Measurements from ENCODE around the gene C12orf54. TPM values are rescaled to one million over a fixed set of nuclear protein-coding genes. Genes with fewer than 3 reads are reported as not detected.
"Not testable (repeated sequence)": the region's sequence is repeated elsewhere in the genome, so short reads cannot be mapped to it uniquely, and the experiment has no call there.

Gene C12orf54
- total and polyA plus RNA-seq, 2 of the 8 experiments (the other 6 are each of a cell fraction or from before 2014, with no cell fraction given), result not detected

DNA sequence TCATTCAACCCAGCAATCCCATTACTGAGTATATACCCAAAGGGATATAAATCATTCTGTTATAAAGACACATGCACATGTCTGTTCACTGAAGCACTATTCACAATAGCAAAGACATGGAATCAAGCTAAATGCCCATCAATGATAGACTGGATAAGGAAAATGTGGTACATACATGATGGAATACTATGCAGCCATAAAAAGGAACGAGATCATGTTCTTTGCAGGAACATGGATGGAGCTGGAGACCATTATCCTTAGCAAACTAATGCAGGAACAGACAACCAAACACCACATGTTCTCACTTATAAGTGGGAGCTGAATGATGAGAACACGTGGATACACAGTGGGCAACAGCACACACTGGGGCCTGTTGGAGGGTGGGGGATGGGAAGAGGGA is 29.3 kb upstream of the C12orf54 start:
- H3K9ac ChIP-seq (replicated peaks in 1 of 4; ENCODE audit: extremely low read depth in 1 of 4, low read depth in 3 of 4, low read length in 3 of 4); H2BK120ac ChIP-seq (replicated peaks; ENCODE audit: low read depth, low read length); H3K36me3 ChIP-seq (ENCODE audit: control insufficient read depth in 2 of 4, insufficient read depth in 4 of 4, low read length in 3 of 4); H3K9me3 ChIP-seq (ENCODE audit: insufficient read depth in 2 of 2, low read depth in 1 of 2, low read length in 1 of 2); H3K23me2 ChIP-seq (ENCODE audit: low read depth, low read length); H3K79me2 ChIP-seq (ENCODE audit: control insufficient read depth in 1 of 2, insufficient read depth in 2 of 2, low read length in 2 of 2); H4K8ac ChIP-seq (ENCODE audit: extremely low read depth, insufficient read depth, low read length); DNase-seq (ENCODE audit: low read depth in 1 of 2, low spot score in 2 of 2); H3K56ac ChIP-seq (replicated peaks; ENCODE audit: insufficient read length, low read depth, low read length); H3K4me2 ChIP-seq (ENCODE audit: insufficient read depth in 1 of 2, low read depth in 2 of 2, low read length in 2 of 2); H3K18ac ChIP-seq (ENCODE audit: extremely low read depth, low read length); H2BK20ac ChIP-seq (ENCODE audit: low read length); H3K4ac ChIP-seq (replicated peaks; ENCODE audit: insufficient read length, low read depth, low read length); POLR2A ChIA-PET (ENCODE audit: partially characterized antibody); H2AK5ac ChIP-seq (ENCODE audit: low read depth, low read length); FAIRE-seq; H3K27ac ChIP-seq (ENCODE audit: low read depth, low read length); H3K23ac ChIP-seq (ENCODE audit: insufficient read length); H4K91ac ChIP-seq (replicated peaks; ENCODE audit: insufficient read length, low read length); H2BK5ac ChIP-seq (ENCODE audit: low read depth, low read length); H2AFZ ChIP-seq (ENCODE audit: low read length); H3K79me1 ChIP-seq (ENCODE audit: low read depth, low read length); H3K4me1 ChIP-seq (replicated peaks in 1 of 4; ENCODE audit: control insufficient read depth in 3 of 4, insufficient read depth in 4 of 4, low read length in 3 of 4); H3K27me3 ChIP-seq (replicated peaks in 1 of 4; ENCODE audit: control insufficient read depth in 3 of 4, extremely low read depth in 1 of 4, insufficient read depth in 3 of 4, low read length in 3 of 4); H4K20me1 ChIP-seq (replicated peaks in 1 of 2; ENCODE audit: control insufficient read depth in 1 of 2, insufficient read depth in 2 of 2, low read length in 2 of 2); H2BK12ac ChIP-seq (ENCODE audit: low read depth, low read length); H2BK15ac ChIP-seq (ENCODE audit: low read length); H4K5ac ChIP-seq (ENCODE audit: insufficient read length, low read depth, low read length); H3K4me3 ChIP-seq (ENCODE audit: extremely low read depth in 1 of 4, insufficient read depth in 2 of 4, low read depth in 3 of 4, low read length in 4 of 4); H3K14ac ChIP-seq (ENCODE audit: insufficient read length): not testable (repeated sequence)
- CTCF ChIA-PET (ENCODE audit: partially characterized antibody), result interaction anchor here (1.5 kb wide), 1 partner anchor 184 kb away, joined by 3 read pairs; no protein-coding TSS in a partner anchor
- 67% methylated on average over 2 of the region's 2 CpGs; no CpG with 5 or more reads in 1 of the 2 experiments for WGBS, 2 experiments (ENCODE audit: extremely low coverage in 1 of 2, insufficient coverage in 1 of 2, insufficient read length in 1 of 2, insufficient replicate concordance in 2 of 2, low coverage in 1 of 2, low lambda C conversion rate in 2 of 2, missing lambda C conversion rate in 1 of 2)
